ENCODE measurements around the gene TNF.

- TF ChIP-seq POLR2A (IDR thresholded peaks at IDR 0.05) = no peak
- TF ChIP-seq CTCF (IDR thresholded peaks at IDR 0.05) = no peak
- no peak for TF ChIP-seq EP300 (IDR thresholded peaks at IDR 0.05)
- no peak for TF ChIP-seq POLR2AphosphoS5 (IDR thresholded peaks at IDR 0.05)
Measured at GRCh38 chr6:31586599-31587281, 11.4 kb downstream of the TNF start.
